H1 (cell line): ENCODE results near the gene MDFIC. TPM values are rescaled to one million over a fixed set of nuclear protein-coding genes. Genes with fewer than 3 reads are reported as not detected.

ENCODE experiments used
- EZH2 ChIP-seq: fragments of 200-600 bp; sonication (generic); IDR thresholded peaks from 2 replicates; pipeline ENCODE4 v1.7.1; 2012; ENCODE audit warnings: low read depth, mild to moderate bottlenecking, moderate library complexity, low read length, inconsistent platforms; ENCODE audit not compliant: severe bottlenecking
- polyA plus RNA-seq, 7 experiments: library from polyadenylated mRNA; depleted of rRNA in 3 of 7; stranded (reverse) in 5 of 7; unstranded in 2 of 7; fragments of >200 nt in 5 of 7; fragments of 200-250 nt in 2 of 7; gene quantifications; 1 replicate in 5 of 7; 2 replicates in 1 of 7; 4 replicates in 1 of 7; pipeline versions ENCODE4 v1.2.1 to v1.2.3, GENCODE V29; 2011 to 2013; ENCODE audit warnings: missing spikeins in 2 of 7, mixed read lengths in 2 of 7
- total RNA-seq: library from RNA; stranded (reverse); fragmentation: NEBNext Ultra II Directional; extraction: Animal tissue kit (Norgen Biotek cat#: 25700); gene quantifications from 2 replicates; pipeline ENCODE4 v1.2.1, GENCODE V29; 2021

Gene MDFIC
- total and polyA plus RNA-seq, 2 of the 8 experiments (the other 6 are each of a cell fraction or from before 2014, with no cell fraction given) = 2.3 to 11.4 TPM

- TF ChIP-seq EZH2 = no peak
These were observed 118.6 kb downstream of the MDFIC start (continued) for GRCh38 chr7:115040495-115040894.
